Subcutaneous preadipocyte (primary cell): Measurements from ENCODE around the gene LHPP. TPM values are rescaled to one million over a fixed set of nuclear protein-coding genes. Genes with fewer than 3 reads are reported as not detected.

Experiments
- total RNA-seq: library from RNA; depleted of rRNA; stranded (reverse); fragments of >200 nt; gene quantifications from 2 replicates; pipeline ENCODE4 v1.2.3, GENCODE V29; 2012

Gene LHPP
- 8.0 and 8.8 TPM in 2 replicates for total RNA-seq

GRCh38 chr10:124461642-124462347, at the start of gene LHPP:
Gene LHPP, plus strand, starts transcription at chr10:124461823. Its CDS starts 40 bp downstream, at chr10:124461863.

GRCh38 chr10:124418726-124419501, 42.7 kb upstream of the LHPP start, which contains the start of gene OAT:
Gene OAT, minus strand, starts transcription at chr10:124418923. Its CDS starts 6,752 bp downstream, at chr10:124412171.

GRCh38 chr10:124450012-124450782, 11.4 kb upstream of the LHPP start, which contains the start of gene NKX1-2:
Gene NKX1-2, minus strand, starts transcription at chr10:124450035. Its CDS starts 92 bp downstream, at chr10:124449943.

Other genes starting within 250 kb of the LHPP start
- 151 and 163 TPM in 2 replicates for gene OAT, start 42.9 kb upstream of the LHPP start, total RNA-seq
- gene NKX1-2, start 11.8 kb upstream of the LHPP start, total RNA-seq, result not detected in 2 replicates